ENCODE data around the gene STKLD1.

Gene STKLD1

GRCh38 chr9:133340916-133341315 is 35.2 kb upstream of the STKLD1 start:
- TF ChIP-seq CTCF (IDR thresholded peaks at IDR 0.05; ENCODE audit: low read depth, low read length), result no peak
- no peak overlapping the region for H3K4me3 ChIP-seq (ENCODE audit: low read depth, low read length)

- TF ChIP-seq CTCF (IDR thresholded peaks at IDR 0.05; ENCODE audit: low read depth, low read length), result no peak
- H3K4me3 ChIP-seq (ENCODE audit: low read depth, low read length), result no peak overlapping the region
Measured at GRCh38 chr9:133341369-133342068, 34.6 kb upstream of the STKLD1 start.

DNA sequence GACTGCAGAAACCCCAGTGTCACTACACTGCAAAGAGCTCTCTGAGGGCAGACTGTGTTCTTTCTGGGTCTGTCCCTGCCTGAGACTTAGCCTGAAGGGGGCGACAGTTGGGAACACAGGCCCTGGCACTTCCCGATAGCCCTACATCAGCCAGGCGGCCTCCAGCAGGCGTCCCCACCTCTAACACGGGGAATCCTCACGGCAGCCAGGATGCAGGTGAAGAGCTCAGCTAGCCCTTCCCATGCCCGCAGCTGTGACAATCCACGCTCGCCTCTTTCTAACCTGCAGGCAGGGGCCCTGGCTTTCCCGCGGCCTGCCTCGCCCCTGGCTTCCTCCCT is 34.1 kb upstream of the STKLD1 start:
- H3K4me3 ChIP-seq (ENCODE audit: low read depth, low read length), result no peak overlapping the region
- TF ChIP-seq CTCF (IDR thresholded peaks at IDR 0.05; ENCODE audit: low read depth, low read length), result no peak

GRCh38 chr9:133342570-133342969 is 33.6 kb upstream of the STKLD1 start:
- no peak overlapping the region for H3K4me3 ChIP-seq (ENCODE audit: low read depth, low read length)
- TF ChIP-seq CTCF (IDR thresholded peaks at IDR 0.05; ENCODE audit: low read depth, low read length), result no peak

DNA sequence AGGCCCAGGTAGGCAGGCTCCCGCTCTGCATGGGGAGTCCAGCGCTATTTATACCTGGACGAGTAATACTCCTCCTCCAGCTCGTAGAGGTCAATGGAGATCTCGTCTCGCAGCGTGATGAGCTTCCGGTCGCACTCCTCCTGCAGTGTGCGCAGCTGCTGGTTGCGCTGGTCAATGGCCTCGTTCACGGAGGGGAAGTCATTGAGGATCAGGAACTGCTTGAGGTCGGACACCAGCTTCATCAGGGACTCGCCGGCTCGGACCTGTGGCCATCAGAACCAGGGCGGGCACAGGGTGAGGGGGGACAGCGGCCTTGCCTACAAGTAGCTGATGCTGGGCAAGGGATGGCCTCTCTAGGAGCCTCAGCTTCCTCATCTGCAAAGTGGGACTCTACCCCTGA is 32.1 kb upstream of the STKLD1 start:
- no peak for TF ChIP-seq CTCF (IDR thresholded peaks at IDR 0.05; ENCODE audit: low read depth, low read length)
- H3K4me3 ChIP-seq (ENCODE audit: low read depth, low read length), result no peak overlapping the region

DNA sequence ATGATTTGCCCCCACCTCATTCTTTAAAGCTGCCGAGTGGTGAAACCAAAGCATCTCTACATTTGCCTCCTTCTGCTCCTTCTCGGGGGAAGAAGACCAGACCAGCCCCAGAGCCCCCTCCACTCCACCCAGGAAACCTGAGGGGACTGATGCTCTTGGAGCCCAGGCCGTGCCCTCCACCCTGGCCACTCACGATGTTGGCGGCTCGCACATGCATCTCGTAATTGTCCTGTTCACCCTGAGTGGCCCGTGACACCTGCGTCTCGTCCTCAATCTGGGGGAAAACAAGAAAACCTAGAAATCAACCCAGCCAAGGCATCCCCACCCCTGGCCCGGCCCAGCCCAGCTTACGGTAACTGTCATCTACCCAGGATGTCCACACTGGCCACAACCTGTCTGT is 31.2 kb upstream of the STKLD1 start:
- no peak overlapping the region for H3K4me3 ChIP-seq (ENCODE audit: low read depth, low read length)
- no peak for TF ChIP-seq CTCF (IDR thresholded peaks at IDR 0.05; ENCODE audit: low read depth, low read length)

DNA sequence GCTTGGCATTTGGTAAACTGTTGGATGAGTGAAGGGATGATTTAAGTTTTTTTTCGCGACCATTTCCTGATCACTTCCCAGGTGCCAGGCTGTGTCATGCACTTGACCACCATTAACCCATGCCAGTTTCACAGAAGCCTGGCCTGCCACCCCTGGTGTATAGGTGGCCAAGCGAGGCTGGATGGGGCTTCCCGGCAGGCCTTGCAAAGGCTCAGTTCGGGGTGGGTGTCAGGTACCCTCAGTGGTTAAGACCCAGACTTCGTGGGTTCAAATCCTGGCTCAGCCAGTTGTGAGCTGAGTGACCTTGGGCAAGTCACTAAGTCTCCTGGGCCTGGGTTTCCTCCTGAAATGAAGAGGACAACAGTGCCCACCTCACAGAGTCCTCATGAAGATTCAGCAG is 30.6 kb upstream of the STKLD1 start:
- H3K4me3 ChIP-seq (ENCODE audit: low read depth, low read length), result no peak overlapping the region
- TF ChIP-seq CTCF (IDR thresholded peaks at IDR 0.05; ENCODE audit: low read depth, low read length), result no peak
